K562 (cell line): ENCODE results near the gene KCNJ4. TPM values are rescaled to one million over a fixed set of nuclear protein-coding genes. Genes with fewer than 3 reads are reported as not detected.

Experiments
- ATAC-seq: fragments of 200-7000 bp; cut with Tn5 transposase; 3 replicates; pipeline ENCODE4 v1.9.1; 2020; ENCODE audit warnings: moderate library complexity
- BruUV-seq: library from RNA; stranded (reverse); fragments of 400-500 nt; replicated peaks from 2 replicates; lab custom pipeline; 2021; lab: Mats Ljungman, UMichigan
- CTCF ChIA-PET: fragments of 300-600 bp; formaldehyde crosslinking; extraction: SDS; loops from one replicate; lab custom pipeline; 2021; ENCODE audit warnings: low intra/inter-chr PET ratio; lab: Yijun Ruan, JAX
- POLR2A ChIA-PET: fragments of 300-600, 350-650 bp; sonication (Branson Sonifier 250); formaldehyde crosslinking; extraction: SDS; loops from one replicate; lab custom pipeline; 2021; ENCODE audit warnings: antibody characterized with exemption, inconsistent platforms; lab: Yijun Ruan, JAX
- DNase-seq, 4 experiments: peaks; one replicate each; pipeline versions ENCODE4 v3.0.0 to v3.0.0-alpha.2; 2011 to 2018; ENCODE audit warnings: low spot score in 3 of 4, mixed read lengths in 3 of 4; ENCODE audit errors: extremely low read depth in 1 of 4
- FAIRE-seq: peaks from 2 replicates; lab custom pipeline; 2011; peaks lifted over from hg19 to GRCh38; lab: Jason Lieb, UNC
- H2AFZ ChIP-seq: 2 replicates; pipeline ENCODE4 v1.6.0; 2011; ENCODE audit warnings: low read depth, low read length, control low read depth, inconsistent platforms
- H3K27ac ChIP-seq: fragments of 200-600 bp; 3 replicates; pipeline ENCODE4 v1.8.0; 2011; ENCODE audit warnings: low read depth, mild to moderate bottlenecking, control low read depth, inconsistent platforms, low read length, moderate library complexity, mixed read lengths; ENCODE audit errors: extremely low read depth
- H3K27me3 ChIP-seq, 2 experiments: fragments of 300-600 bp in 1 of 2; 2 replicates in 1 of 2; 3 replicates in 1 of 2; pipeline versions ENCODE4 v1.6.0 to v1.8.0; 2011; ENCODE audit warnings: inconsistent platforms in 2 of 2, low read length in 2 of 2, mild to moderate bottlenecking in 1 of 2, mixed read lengths in 1 of 2, moderate library complexity in 1 of 2; ENCODE audit not compliant: control insufficient read depth in 2 of 2, insufficient read depth in 2 of 2
- H3K36me3 ChIP-seq: fragments of 300-600 bp; 3 replicates; pipeline ENCODE4 v1.8.0; 2011; ENCODE audit warnings: mild to moderate bottlenecking, low read length, inconsistent platforms; ENCODE audit not compliant: control insufficient read depth, insufficient read depth
- H3K4me1 ChIP-seq, 2 experiments: fragments of 200-600 bp in 1 of 2; replicated peaks in 1 of 2; 2 replicates in 1 of 2; 3 replicates in 1 of 2; pipeline versions ENCODE4 v1.5.1 to v1.8.0; 2011; ENCODE audit warnings: inconsistent platforms in 2 of 2, low read length in 2 of 2, mild to moderate bottlenecking in 1 of 2, mixed read lengths in 1 of 2, moderate library complexity in 1 of 2; ENCODE audit not compliant: control insufficient read depth in 2 of 2, insufficient read depth in 2 of 2
- H3K4me2 ChIP-seq: 2 replicates; pipeline ENCODE4 v1.6.1; 2011; ENCODE audit warnings: low read length, control low read depth, inconsistent platforms, mixed read lengths; ENCODE audit not compliant: insufficient read depth
- H3K4me3 ChIP-seq: fragments of 200-600 bp; sonication (generic), shearing (Covaris generic); 2 replicates; pipeline ENCODE4 v1.5.1; 2016; ENCODE audit warnings: control low read depth, inconsistent platforms
- H3K79me2 ChIP-seq: fragments of 200-600 bp; 3 replicates; pipeline ENCODE4 v1.8.0; 2011; ENCODE audit warnings: low read length, inconsistent platforms; ENCODE audit not compliant: control insufficient read depth, insufficient read depth
- H3K9ac ChIP-seq, 2 experiments: 2 replicates each; pipeline versions ENCODE4 v1.6.0 to v1.6.1; 2011; ENCODE audit warnings: low read depth in 2 of 2, low read length in 2 of 2, control low read depth in 1 of 2, inconsistent platforms in 1 of 2, mild to moderate bottlenecking in 1 of 2, mixed read lengths in 1 of 2; ENCODE audit not compliant: insufficient read depth in 1 of 2
- H3K9me1 ChIP-seq: one replicate; pipeline ENCODE4 v1.6.0; 2011; ENCODE audit warnings: inconsistent platforms, mild to moderate bottlenecking, low read length, moderate library complexity; ENCODE audit not compliant: control insufficient read depth, insufficient read depth
- H3K9me3 ChIP-seq: replicated peaks from 2 replicates; pipeline ENCODE4 v1.5.1; 2011; ENCODE audit warnings: low read depth, low read length, inconsistent platforms; ENCODE audit not compliant: control insufficient read depth, insufficient read depth
- H4K20me1 ChIP-seq: replicated peaks from 2 replicates; pipeline ENCODE4 v1.6.1; 2011; ENCODE audit warnings: low read length, inconsistent platforms, mixed read lengths; ENCODE audit not compliant: control insufficient read depth, insufficient read depth
- EWSR1 ChIP-seq: fragments of 450-650 bp; IDR thresholded peaks from 2 replicates; pipeline ENCODE4 v1.6.1; 2018; ENCODE audit warnings: borderline replicate concordance, mild to moderate bottlenecking, low read depth, moderate library complexity; ENCODE audit not compliant: partially characterized antibody
- WGBS: fragments of 100-300 bp; shearing (Covaris generic); methylation state at CpG from one replicate; pipeline ENCODE4 v1.1.6; 2016; ENCODE audit warnings: low coverage, mixed read lengths; ENCODE audit not compliant: insufficient coverage; ENCODE audit errors: missing lambda C conversion rate; 5-methylcytosine and 5-hydroxymethylcytosine counted together
- in situ Hi-C: fragments of 300-500 bp; cut with MboI; formaldehyde crosslinking; loops from 4 replicates; pipeline ENCODE4 v1.15.0; 2018; ENCODE audit warnings: inconsistent platforms, mixed read lengths
- intact Hi-C: fragments of 100-400 bp; cut with micrococcal nuclease; formaldehyde crosslinking; loops from 2 replicates; pipeline ENCODE4 v1.14.2; 2022
- polyA plus RNA-seq, 8 experiments: library from polyadenylated mRNA; depleted of rRNA in 4 of 8; stranded (reverse) in 5 of 8; unstranded in 3 of 8; fragments of >200 nt; fragmentation: Nextera tagmentation in 2 of 8; fragmentation: Illumina TruSeq in 1 of 8; extraction: Ambion mirVana in 2 of 8; extraction: Trizol in 1 of 8; gene quantifications; 2 replicates each; pipeline versions ENCODE4 v1.2.1 to v1.2.3, GENCODE V29; 2011 to 2014; ENCODE audit warnings: inconsistent platforms in 1 of 8, missing spikeins in 1 of 8
- total RNA-seq, 7 experiments: library from RNA; depleted of rRNA in 6 of 7; stranded (reverse); fragments of >200 nt in 6 of 7; fragmentation: Illumina TruSeq in 2 of 7; extraction: Trizol in 2 of 7; gene quantifications; 2 replicates each; pipeline versions ENCODE4 v1.2.1 to v1.2.3, GENCODE V29; 2011 to 2021; ENCODE audit warnings: low replicate concordance in 1 of 7
- TF ChIP-seq, protein P1 (sequence below): fragments of 250-450 bp; sonication (Bioruptor Pico); IDR thresholded peaks from 2 replicates; pipeline ENCODE4 v1.6.1; 2021; ENCODE audit warnings: mild to moderate bottlenecking

The KCNJ4 gene
- total and polyA plus RNA-seq, 9 of the 15 experiments (the other 6 are each of a cell fraction or from before 2014, with no cell fraction given), result 0.07 to 0.55 (median 0.09) TPM; not detected in 4

DNA sequence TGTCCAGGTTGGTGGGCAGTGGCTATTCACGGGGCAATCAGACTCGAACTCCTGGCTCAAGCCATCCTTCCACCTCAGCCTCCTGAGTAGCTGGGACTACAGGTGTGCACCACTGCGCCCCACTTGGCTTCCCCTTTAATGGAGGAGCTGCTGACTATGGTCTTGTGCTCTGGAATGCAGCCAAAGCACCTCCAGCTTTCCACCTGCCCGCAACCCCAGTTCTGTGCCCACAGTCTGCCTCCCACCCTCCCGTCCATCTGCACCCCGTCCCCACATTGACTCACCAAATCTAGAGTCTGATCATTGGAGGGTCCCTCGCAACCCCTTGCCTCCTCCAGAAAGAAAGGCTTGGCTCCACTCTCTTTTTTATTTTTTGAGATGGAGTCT lies 41.0 kb downstream of the KCNJ4 start:
- H3K36me3 ChIP-seq, result no peaks in the 10 kb centered on the region
- H3K79me2 ChIP-seq, result no peaks in the 10 kb centered on the region
- H3K9ac ChIP-seq, result no peak overlapping the region
- no peak for FAIRE-seq
- no peak overlapping the region for H3K27ac ChIP-seq
- intact Hi-C loops, result loop anchor here (5.0 kb wide), 1 partner anchor 158 kb away; the partner anchor contains the start of gene DMC1
- H2AFZ ChIP-seq, result no peak overlapping the region
- 34% methylated on average over 4 of the region's 7 CpGs for WGBS
- H3K9me1 ChIP-seq, result no peaks in the 10 kb centered on the region
- no peaks in the 10 kb centered on the region for H3K27me3 ChIP-seq
- CTCF ChIA-PET, result no interaction called here
- no peak for TF ChIP-seq EWSR1
- TF ChIP-seq, protein P1, sequence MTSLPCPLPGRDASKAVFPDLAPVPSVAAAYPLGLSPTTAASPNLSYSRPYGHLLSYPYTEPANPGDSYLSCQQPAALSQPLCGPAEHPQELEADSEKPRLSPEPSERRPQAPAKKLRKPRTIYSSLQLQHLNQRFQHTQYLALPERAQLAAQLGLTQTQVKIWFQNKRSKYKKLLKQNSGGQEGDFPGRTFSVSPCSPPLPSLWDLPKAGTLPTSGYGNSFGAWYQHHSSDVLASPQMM, result no peak
- TF ChIP-seq, all 486 proteins: peak for 0
- H3K4me1 ChIP-seq, result peaks cover 0 to 15% of the 10 kb centered on the region in 2 experiments; a peak in 2 of 5 replicates
- DNase-seq (no peak), ATAC-seq (no peak)
- POLR2A ChIA-PET, result no interaction called here
- in situ Hi-C loops, result no loop called here
- no TSS peak for BruUV-seq
- H4K20me1 ChIP-seq, result no peaks in the 10 kb centered on the region
- no peak overlapping the region for H3K4me2 ChIP-seq
- no peaks in the 10 kb centered on the region for H3K9me3 ChIP-seq
- no peak overlapping the region for H3K4me3 ChIP-seq
